GM19455 (cell line): Measurements from ENCODE around the gene HMHB1.

Experiments used
- ATAC-seq: cut with Tn5 transposase; IDR thresholded peaks from one replicate; pipeline ENCODE4 v1.9.1; 2021; ENCODE audit not compliant: unreplicated experiment

The HMHB1 gene

DNA sequence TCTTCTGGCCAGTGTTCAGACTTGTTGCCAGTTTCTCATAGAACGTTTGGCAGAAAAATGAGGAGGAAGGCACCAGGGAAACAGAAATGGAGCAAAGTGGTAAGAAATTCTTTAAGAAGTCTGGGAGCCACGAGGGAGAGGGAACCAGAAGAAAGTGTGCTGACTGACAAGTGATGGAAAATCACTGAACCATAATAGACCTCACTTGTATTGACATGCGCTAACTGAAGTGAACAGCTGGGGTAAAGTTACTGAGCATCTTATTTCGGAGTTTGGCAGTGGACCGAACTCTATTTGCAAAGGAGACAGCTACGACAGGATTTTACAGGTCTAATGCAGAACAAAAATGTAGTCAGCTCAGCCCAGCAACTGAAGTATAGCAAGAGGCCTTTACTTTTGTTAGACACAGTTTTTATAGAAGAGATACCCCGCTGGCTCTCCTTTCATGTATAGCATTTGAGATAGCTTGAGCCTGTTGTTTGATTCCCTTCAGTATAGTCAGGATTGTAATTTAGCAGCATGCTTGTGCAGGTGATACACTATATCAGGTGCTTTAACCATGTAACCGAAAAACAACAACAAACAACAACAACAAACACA, 53.6 kb downstream of the HMHB1 start:
- no peak for ATAC-seq
